HG02678 (cell line): ENCODE results near the gene PARVB.

Experiments used
- ATAC-seq: cut with Tn5 transposase; IDR thresholded peaks from one replicate; pipeline ENCODE4 v1.9.1; 2021; ENCODE audit warnings: mild to moderate bottlenecking, moderate library complexity; ENCODE audit not compliant: unreplicated experiment

Gene PARVB

DNA sequence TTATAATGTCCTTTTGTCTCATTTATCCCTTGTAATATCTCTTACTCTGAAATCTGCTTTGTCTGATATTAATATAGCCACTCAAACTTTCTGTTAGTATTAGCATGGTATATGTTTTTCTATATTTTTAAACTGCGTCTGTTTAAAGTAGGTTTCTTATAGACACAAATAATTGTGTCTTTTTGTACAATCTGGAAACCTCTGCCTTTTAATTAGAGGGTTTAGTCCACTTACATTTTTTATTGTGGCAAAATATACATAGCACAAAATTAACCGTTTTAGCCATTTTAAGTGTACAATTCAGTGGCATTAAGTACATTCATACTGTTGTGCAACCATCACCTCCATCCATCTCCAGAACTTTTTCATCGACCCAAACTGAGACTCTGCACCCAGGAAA, 185.2 kb downstream of the PARVB start:
- ATAC-seq = no peak

DNA sequence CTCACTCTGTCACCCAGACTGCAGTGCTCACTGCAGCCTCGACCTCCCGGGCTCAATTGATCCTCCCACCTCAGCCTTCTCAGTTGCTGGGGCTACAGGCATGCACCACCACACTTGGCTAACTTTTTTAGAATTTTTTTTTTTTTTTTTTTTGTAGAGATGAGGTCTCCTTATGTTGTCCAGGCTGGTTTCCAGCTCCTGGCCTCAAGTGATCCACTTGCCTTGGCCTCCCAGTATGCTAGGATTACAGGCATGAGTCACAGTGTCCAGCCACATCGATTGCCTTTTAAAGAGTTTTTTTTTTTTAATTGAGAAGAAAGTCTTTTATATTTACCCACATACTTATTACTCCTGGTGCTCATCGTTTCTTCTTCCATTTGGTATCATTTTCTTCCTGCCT, 186.6 kb downstream of the PARVB start:
- no peak for ATAC-seq

DNA sequence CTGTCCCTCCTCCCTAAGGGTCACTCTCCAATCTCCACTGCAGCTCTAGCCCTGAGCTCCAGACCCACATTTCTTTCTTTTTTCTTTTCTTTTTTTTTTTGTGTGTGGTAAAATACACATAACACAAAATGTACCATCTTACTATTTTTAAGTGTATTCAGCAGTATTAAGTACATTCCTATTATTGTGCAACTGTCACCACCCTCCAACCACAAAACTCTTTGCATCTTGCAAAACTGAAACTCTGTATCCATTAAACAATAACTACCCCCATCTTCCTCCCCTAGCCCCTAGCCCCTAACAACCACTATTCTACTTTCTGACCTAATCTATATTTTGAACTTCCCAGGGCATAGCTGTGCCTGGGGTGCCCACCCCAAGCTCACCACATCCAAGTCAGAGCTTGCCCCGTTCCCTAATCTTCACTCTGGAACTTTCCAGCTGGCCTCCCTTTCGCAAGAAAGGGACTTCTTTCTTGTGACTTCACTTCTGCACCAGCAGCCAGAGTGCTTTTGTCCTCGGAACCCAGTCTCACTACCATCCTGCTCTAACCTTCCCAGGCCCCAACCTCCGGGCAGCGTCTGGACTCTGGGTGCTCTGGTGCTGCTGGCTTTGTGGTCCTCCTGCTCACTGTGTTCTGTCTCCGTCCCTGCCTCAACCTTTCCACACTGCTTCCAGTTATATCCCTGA, 187.3 kb downstream of the PARVB start:
- no peak for ATAC-seq

DNA sequence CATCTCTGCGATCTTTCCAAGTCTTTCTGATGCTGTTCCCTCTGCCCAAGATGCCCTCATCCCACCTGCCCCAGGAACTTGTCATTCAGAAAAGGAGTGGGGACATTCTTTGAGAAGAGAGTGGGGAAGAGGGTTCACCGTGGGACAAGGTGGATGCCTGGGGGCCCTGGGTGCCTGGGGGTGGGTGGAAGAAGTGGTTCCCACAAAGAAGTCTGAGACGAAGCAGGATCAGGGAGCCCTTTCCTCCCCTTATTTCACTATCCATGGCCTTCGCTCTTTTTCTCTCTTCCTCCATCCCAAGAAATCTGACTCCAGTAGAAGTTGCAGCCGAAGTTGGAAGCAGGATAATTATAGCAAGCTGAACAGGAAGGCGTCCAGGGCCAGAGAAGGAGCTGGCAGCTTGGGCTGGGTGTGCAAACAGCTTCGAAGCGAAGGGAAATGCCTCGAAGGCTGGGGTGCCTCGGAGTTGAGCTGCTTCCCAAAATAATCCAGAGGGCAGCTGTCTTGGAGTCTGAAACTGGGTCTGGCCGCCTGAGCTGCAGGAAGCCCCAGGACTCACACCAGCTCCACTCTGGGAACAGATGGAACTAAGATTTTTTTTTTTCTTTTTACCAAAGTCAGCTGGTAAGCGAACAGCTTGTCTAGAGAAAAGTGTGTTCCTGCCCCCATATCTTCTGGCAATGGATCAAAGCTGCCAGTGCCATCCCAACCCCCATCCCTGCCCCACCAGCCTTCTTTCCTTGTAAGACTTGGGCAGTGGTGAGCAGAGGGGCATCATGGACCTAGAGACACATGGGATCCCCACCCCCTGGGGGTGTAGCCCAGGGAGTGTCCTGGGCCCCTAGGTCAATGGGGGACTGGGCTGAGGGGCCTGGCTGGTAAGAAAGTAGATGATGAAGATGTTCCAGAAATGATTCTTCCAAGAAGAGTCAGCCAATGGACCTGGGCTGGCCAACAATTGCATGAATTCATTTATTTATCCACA, 188.1 kb downstream of the PARVB start:
- ATAC-seq = no peak

DNA sequence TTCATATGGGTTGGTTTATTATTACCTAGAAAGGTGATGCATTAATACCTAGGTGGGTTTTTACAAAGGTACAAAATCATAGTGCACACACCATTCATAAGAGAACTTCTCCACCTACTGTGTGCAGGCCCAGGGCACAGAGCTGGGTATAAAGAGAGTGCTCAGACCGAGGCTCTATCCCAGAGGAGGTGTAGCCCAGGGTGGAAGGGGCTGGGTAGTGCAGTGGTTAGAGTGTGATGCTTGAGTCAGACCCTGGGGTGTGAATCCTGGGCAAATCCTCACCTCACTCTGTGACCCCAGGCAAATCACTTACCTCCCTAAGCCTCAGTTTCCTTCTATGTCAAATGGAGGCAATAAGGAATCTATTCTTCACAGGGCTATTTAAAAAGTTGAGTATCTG, 188.8 kb downstream of the PARVB start:
- ATAC-seq = no peak

DNA sequence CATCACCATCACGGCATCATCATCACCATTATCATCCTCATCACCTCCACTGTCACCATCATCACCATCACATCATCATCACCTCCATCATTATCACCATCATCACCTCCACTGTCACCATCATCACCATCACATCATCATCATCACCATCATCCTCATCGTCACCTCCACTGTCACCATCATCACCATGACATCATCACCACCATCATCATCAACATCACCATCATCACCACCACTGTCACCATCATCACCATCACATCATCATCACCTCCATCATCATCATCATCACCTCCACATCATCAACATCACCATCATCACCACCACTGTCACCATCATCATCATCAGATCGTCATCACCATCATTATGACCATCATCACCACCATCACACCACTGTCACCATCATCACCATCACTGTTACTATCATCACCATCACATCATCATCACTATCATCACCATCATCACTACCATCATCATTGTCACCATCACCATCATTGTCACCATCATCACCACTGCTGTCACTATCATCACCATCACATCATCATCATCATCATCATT, 189.5 kb downstream of the PARVB start:
- ATAC-seq = no peak

DNA sequence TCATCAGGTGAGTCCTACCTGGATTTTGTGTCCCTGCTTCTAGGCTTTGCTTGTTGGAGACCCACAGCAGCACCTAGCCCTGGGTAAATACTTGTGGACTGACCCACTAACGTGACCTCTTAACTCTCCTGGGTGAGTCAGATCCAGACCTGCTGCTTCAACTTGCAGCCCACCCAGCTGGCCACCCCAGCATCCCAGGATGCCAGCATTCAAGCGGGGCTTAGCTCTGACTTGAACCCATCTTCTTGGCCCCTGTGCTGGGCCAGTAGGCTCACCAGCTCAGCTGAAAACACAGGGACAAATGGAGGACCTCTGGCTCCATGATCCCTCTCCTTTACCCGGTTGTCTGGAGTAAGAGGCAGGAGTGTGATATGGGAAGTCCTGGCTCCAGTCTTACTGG, 190.1 kb downstream of the PARVB start:
- ATAC-seq = no peak

DNA sequence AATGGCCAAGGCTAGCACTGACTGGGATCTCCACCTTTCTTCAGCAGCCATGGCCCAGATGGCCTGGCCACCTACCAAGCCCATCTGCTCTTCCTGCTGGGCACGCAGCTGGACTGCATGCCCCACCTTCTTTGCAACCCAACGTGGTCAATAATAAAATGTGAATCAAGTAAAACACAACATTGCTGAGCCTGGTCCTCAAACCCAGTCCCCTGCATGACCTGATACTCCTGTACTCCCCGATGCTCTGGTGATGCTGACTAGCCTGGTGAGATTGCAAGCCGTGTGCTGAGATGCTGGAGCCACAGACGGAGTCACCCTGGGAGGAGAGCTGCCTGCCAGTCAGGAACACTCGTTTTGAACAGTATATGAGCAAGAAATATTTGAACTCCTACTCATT, 190.7 kb downstream of the PARVB start:
- ATAC-seq = no peak

DNA sequence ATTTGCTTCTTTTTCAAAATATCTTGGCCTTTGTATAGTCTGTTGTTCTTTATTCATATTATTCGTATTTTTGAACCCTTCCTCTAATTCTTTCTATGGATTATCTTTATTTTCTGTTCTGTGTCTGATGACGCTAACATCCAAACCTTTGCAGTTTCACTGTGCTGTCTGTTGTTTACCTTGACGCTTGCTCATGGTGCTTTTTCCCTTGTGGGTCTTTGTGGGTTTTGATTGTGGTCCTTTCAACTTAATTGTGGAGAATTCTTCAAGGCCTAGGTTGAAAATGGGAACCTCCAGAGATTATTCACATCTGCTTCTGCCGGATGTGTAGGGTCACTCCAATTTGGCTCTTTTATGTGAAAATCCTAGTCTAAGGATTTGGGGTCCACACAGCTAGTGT, 191.2 kb downstream of the PARVB start:
- ATAC-seq = no peak

DNA sequence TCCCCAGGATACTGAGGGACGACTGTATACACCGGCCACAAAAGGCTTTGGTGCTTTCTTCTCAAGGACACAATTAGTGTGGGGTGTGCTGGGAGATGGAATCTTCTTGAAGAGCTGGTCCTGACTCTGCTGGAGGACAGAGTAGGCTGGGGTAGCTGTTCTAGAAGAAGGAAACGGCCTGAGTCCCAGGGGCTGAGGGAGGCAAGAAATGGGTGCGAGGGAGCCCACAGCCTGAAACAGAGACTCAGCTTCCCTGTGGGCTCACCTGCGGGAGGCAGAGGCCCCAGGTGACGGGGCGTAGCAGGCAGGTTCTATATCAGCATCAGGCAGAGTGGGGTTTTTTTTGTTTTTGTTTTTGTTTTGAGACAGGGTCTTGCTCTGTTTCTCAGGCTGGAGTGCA, 193.2 kb downstream of the PARVB start:
- ATAC-seq = no peak

DNA sequence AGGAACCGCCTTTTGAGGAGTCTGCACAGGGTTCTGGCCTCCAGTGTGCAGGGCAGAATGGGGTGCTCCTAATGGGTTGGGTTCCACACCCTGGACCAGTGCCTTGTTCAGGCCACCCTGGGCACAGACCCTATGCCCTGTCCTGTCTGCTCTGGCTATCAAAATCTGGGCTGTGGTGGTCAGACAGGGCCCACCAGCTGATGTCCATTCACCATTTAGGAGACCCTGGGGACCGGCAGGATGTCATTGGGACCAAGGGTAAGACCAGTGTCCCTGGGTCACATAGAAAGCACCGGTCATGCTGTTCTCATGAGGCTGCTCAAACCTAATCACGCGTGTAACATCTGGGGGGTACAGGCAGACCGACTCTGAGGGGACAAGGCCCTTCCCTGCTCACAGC, 194.0 kb downstream of the PARVB start:
- ATAC-seq = no peak

DNA sequence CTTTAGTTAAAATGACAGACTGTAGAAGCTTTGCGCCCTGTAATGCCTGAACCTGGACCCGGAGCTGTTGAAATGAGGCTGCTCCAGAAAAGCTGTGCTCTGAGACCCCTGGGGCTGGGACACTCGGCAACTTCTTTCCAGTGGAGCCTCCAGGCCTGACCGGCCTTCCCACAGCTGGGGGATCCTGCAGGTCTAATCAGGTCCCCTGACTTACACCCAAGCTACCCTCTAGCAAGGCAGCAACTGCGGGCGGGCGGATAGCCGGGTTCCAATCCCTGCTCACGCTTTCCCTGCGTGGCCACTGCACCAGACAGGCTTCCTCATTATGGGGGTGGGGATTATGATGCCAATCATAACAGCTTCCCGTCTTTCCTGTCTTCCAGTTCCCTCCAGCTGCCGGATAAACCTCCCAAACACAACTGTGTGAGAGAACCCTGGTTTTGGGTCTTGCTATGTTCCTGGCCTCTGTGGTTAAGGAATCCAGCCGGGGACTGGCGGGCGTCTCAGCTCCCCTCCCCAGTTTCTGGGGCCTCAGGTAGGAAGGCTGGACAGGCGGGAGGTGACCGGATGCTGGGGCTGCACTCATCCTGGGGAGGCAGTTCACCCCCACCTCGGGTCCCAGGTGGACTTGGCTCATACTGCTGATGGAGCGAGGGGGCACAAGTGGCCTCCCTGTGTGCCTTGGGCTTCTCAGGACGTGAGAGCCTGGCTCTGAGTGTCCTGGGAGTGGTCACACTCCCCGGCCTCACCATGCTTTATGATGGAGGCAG, 195.2 kb downstream of the PARVB start:
- ATAC-seq = no peak

DNA sequence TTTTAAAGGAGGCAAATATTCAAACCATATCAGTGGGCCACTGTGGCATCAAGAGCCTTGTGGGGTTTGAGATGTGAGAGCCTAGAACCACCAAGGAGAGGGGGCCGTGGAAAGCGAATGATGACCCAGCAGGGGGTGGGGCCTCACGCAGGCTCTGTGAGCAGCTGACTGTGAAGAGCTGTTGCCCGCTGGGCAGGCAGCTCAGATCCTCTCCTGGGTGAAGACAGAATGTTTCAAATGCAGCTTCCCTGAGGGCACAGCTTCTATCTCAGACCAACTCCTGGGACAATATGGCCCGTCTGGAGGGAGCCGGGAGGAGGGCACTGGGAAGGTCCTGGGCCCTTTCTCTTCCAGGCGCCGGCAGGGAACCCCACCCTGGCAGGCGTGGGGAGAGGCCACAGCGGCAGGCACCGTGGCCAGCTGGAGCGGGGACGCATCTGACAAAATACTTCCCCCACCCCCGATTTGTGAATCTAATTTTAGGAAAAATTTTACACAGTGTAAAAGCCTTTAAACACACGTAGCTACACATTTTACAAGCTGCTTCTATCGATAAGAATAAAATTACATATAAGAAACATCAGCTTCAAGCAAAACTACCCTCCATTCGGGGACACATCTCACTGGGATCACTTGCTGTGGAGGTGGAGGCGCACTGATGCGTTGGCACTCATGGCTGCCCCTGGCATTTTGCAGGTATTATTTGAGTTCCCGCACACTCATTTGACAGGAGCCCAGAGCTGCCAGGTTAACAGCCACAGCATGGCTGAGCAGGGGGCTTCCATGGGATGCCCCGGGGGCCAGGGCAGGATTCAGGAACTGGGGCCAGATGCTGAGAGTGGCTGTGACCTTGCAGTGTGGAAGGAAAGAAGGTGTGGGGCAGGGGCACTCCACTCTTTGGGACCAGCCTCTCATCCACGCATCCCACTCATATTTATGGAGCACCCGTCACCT, 196.9 kb downstream of the PARVB start:
- ATAC-seq = no peak

DNA sequence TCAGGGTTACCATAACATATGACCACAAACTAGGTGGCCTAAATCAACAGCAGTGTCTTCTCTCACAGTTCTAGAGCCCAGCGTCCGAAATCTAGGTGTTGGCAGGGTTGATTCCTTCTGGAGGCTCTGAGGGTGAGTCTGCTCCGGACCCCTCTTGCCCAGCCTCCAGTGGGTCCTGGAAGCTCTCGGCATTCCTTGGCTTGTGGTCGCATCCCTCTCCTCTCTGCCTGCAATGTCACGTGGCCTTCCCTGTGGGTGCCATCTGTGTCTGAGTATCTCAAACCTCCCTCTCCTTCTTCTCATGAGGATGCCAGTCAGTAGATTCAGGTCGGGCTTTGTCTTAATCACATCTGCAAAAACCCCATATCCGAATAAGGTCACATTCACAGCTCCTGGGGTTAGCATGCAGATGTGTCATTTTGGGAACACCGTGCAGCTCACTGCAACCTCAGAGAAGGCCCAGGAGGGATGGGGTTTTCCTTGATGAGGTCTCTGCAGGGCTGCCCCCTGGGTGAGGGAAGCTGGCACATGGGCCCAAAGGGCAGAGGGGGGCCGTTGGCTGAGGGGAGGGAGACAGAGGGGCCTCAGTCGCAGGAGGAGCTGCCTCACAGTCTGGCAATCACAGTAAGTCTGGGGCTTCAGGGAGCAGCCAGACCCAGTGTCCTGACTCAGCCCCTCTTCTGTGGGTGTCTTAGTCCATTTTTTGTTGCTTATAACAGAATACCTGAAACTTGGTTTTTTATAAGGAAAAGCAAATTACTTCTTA, 197.8 kb downstream of the PARVB start:
- no peak for ATAC-seq
